H1 (cell line): ENCODE results near the gene RASSF4.

ENCODE experiments used
- ATF2 ChIP-seq: IDR thresholded peaks from 2 replicates; pipeline ENCODE4 v1.6.1; 2012; ENCODE audit warnings: low read length, inconsistent platforms
- EGR1 ChIP-seq: IDR thresholded peaks from 2 replicates; pipeline ENCODE4 v1.6.1; 2011; ENCODE audit warnings: low read depth, low read length, borderline replicate concordance
- NANOG ChIP-seq: IDR thresholded peaks from 2 replicates; pipeline ENCODE4 v1.6.1; 2011; ENCODE audit warnings: low read length, low read depth, mild to moderate bottlenecking, inconsistent platforms; ENCODE audit not compliant: insufficient read depth, poor library complexity, severe bottlenecking
- POLR2A ChIP-seq, 2 experiments: IDR thresholded peaks; 1 replicate in 1 of 2; 2 replicates in 1 of 2; pipeline ENCODE4 v1.6.1; 2011; ENCODE audit warnings: low read depth in 2 of 2, low read length in 2 of 2, mild to moderate bottlenecking in 2 of 2; ENCODE audit errors: control extremely low read depth in 1 of 2

- no peak for TF ChIP-seq NANOG
- no peak for TF ChIP-seq POLR2A (IDR thresholded peaks at IDR 0.05; ENCODE audit: control extremely low read depth in 1 of 2, low read depth in 2 of 2, low read length in 2 of 2)
- TF ChIP-seq ATF2: no peak
- TF ChIP-seq EGR1: no peak
Observed at GRCh38 chr10:45006276-45007030, 46.9 kb downstream of the RASSF4 start.
